Upper lobe of left lung (tissue), 6 donors: ENCODE measurements around the gene ZNF747. TPM values are rescaled to one million over a fixed set of nuclear protein-coding genes. Genes with fewer than 3 reads are reported as not detected.

Experiments used
- ATAC-seq, 2 donors: fragments of 200-7000 bp; cut with Tn5 transposase; one replicate each; pipeline ENCODE4 v1.9.1; 2022; ENCODE audit warnings: mild to moderate bottlenecking in 2 of 2, moderate library complexity in 2 of 2; ENCODE audit not compliant: low FRiP score in 2 of 2
- DNase-seq, 2 donors: peaks; one replicate each; pipeline ENCODE4 v3.0.0-alpha.2; 2019 to 2020
- H3K27ac ChIP-seq, 4 donors: fragments of 200-600 bp; sonication (generic); one replicate each; pipeline ENCODE4 v1.5.1; 2016 to 2019
- H3K27me3 ChIP-seq, 4 donors: fragments of 200-600 bp; sonication (generic); one replicate each; pipeline ENCODE4 v1.5.1; 2017 to 2019
- H3K36me3 ChIP-seq, 4 donors: fragments of 200-600 bp; sonication (generic); one replicate each; pipeline ENCODE4 v1.5.1; 2016 to 2019
- H3K4me1 ChIP-seq, 4 donors: fragments of 200-600 bp; sonication (generic); one replicate each; pipeline ENCODE4 v1.5.1; 2018 to 2019
- H3K4me3 ChIP-seq, 4 donors: fragments of 200-600 bp; sonication (generic); one replicate each; pipeline ENCODE4 v1.5.1; 2017 to 2019; ENCODE audit warnings: mild to moderate bottlenecking in 2 of 4, moderate library complexity in 1 of 4
- H3K9me3 ChIP-seq, 4 donors: fragments of 200-600 bp; sonication (generic); one replicate each; pipeline ENCODE4 v1.5.1; 2018 to 2019
- CTCF ChIP-seq, 6 experiments: fragments of 450-650 bp in 4 of 6; fragments of 200-600 bp in 2 of 6; sonication (generic) in 2 of 6; IDR thresholded peaks; one replicate each; pipeline ENCODE4 v1.5.1; 2016 to 2019; ENCODE audit warnings: antibody characterized with exemption in 6 of 6
- EP300 ChIP-seq, 4 donors: sonication (generic); formaldehyde crosslinking; IDR thresholded peaks; one replicate each; pipeline ENCODE4 v1.5.1; 2017; ENCODE audit warnings: antibody characterized with exemption in 4 of 4, control low read depth in 2 of 4
- POLR2A ChIP-seq, 4 donors: fragments of 450-650 bp; IDR thresholded peaks; one replicate each; pipeline ENCODE4 v1.5.1; 2016 to 2017; ENCODE audit warnings: antibody characterized with exemption in 4 of 4, mild to moderate bottlenecking in 2 of 4
- POLR2AphosphoS5 ChIP-seq, 2 donors: sonication (generic); formaldehyde crosslinking; IDR thresholded peaks; one replicate each; pipeline ENCODE4 v1.5.1; 2017; ENCODE audit warnings: antibody characterized with exemption in 2 of 2
- WGBS, 2 donors: methylation state at CpG; one replicate each; pipeline ENCODE4 v1.1.5; 2017 to 2018; 5-methylcytosine and 5-hydroxymethylcytosine counted together
- total RNA-seq, 6 donors: library from RNA; depleted of rRNA in 4 of 6; stranded (reverse); fragments of >200 nt in 4 of 6; gene quantifications; one replicate each; pipeline versions ENCODE4 v1.1.0 to v1.2.1, GENCODE V29; 2016 to 2021
- donor health status: DM: no; HTN: no; CAD: no; lungs with moderate emphysema.
- donor health status: DM: no; HTN: yes; CAD: no; lungs with severe emphysema.

ZNF747 gene
- total RNA-seq, 6 donors from 2014 or later = 11.0 to 15.5 (median 11.5) TPM

GRCh38 chr16:30532285-30533145 is 2.1 kb downstream of the ZNF747 start:
- ATAC-seq = no peak
- peak in 1 of 2 donors; percentile 84 for DNase-seq
- Histone ChIP-seq H3K36me3 (peaks cover 0 to 28% (median 14%) of the 10 kb centered on the region in 4 donors), H3K27ac (peak overlapping the region in 2 of 4 donors; percentile 96 to 98), H3K4me1 (peaks cover 22 to 57% (median 35%) of the 10 kb centered on the region in 4 donors), H3K27me3 (no peaks in the 10 kb centered on the region), H3K9me3 (no peaks in the 10 kb centered on the region), H3K4me3 (no peak overlapping the region)
- WGBS, 2 donors = 96% methylated on average over 19 to 54 of the region's 57 CpGs
- TF ChIP-seq EP300 (IDR thresholded peaks at IDR 0.05) = no peak
- TF ChIP-seq CTCF (IDR thresholded peaks at IDR 0.05) = no peak
- no peak for TF ChIP-seq POLR2A (IDR thresholded peaks at IDR 0.05)

GRCh38 chr16:30530163-30531037 is 4.3 kb downstream of the ZNF747 start:
- no peaks in the 10 kb centered on the region for H3K9me3 ChIP-seq
- H3K36me3 ChIP-seq = peaks cover 0 to 28% (median 14%) of the 10 kb centered on the region in 4 donors
- H3K4me1 ChIP-seq = peaks cover 21 to 54% (median 35%) of the 10 kb centered on the region in 4 donors
- peak overlapping the region in 2 of 4 donors; percentile 4 to 26 for H3K27ac ChIP-seq
- ATAC-seq = no peak
- no peak overlapping the region for H3K4me3 ChIP-seq
- no peaks in the 10 kb centered on the region for H3K27me3 ChIP-seq
- 73 to 82% methylated on average over 12 to 13 of the region's 13 CpGs for WGBS, 2 donors
- TF ChIP-seq POLR2A (IDR thresholded peaks at IDR 0.05) = no peak
- TF ChIP-seq EP300 (IDR thresholded peaks at IDR 0.05) = no peak
- no peak for TF ChIP-seq CTCF (IDR thresholded peaks at IDR 0.05)
- TF ChIP-seq POLR2AphosphoS5 (IDR thresholded peaks at IDR 0.05) = no peak
- DNase-seq = no peak

GRCh38 chr16:30528799-30529457 is 5.7 kb downstream of the ZNF747 start:
- Histone ChIP-seq H3K27ac (peak overlapping the region in 3 of 4 donors; percentile 96 to 98 (median 97)), H3K9me3 (no peaks in the 10 kb centered on the region), H3K36me3 (peaks cover 0 to 40% (median 22%) of the 10 kb centered on the region in 4 donors), H3K4me1 (peaks cover 20 to 61% (median 34%) of the 10 kb centered on the region in 4 donors), H3K4me3 (no peak overlapping the region), H3K27me3 (no peaks in the 10 kb centered on the region)
- TF ChIP-seq POLR2AphosphoS5 (IDR thresholded peaks at IDR 0.05) (no peak), POLR2A (IDR thresholded peaks at IDR 0.05) (peak in 1 of 4 donors; percentile 32)
- DNase-seq (no peak), ATAC-seq (no peak)
- WGBS, 2 donors = 50 to 85% methylated on average over 1 to 4 of the region's 4 CpGs

- DNase-seq (peak in 1 of 2 donors; percentile 55), ATAC-seq (no peak)
- no peaks in the 10 kb centered on the region for H3K9me3 ChIP-seq
- H3K27me3 ChIP-seq = no peaks in the 10 kb centered on the region
- TF ChIP-seq POLR2AphosphoS5 (IDR thresholded peaks at IDR 0.05) (no peak), POLR2A (IDR thresholded peaks at IDR 0.05) (no peak), EP300 (IDR thresholded peaks at IDR 0.05) (no peak), CTCF (IDR thresholded peaks at IDR 0.05) (no peak)
- peaks cover 0 to 36% (median 19%) of the 10 kb centered on the region in 4 donors for H3K36me3 ChIP-seq
- WGBS, 2 donors = 11 to 12% methylated on average over 12 to 14 of the region's 14 CpGs
- H3K4me3 ChIP-seq = peak overlapping the region in 3 of 4 donors; percentile 77 to 93 (median 92)
- H3K27ac ChIP-seq = peak overlapping the region; percentile 96 to 99 (median 98)
- H3K4me1 ChIP-seq = peaks cover 11 to 49% (median 23%) of the 10 kb centered on the region in 4 donors
Observed at GRCh38 chr16:30527635-30528178, 7.0 kb downstream of the ZNF747 start.
